Caco-2 (cell line): Measurements from ENCODE around the gene NEK11. TPM values are rescaled to one million over a fixed set of nuclear protein-coding genes. Genes with fewer than 3 reads are reported as not detected.

Experiments
- BruUV-seq: library from RNA; stranded (reverse); fragments of 400-500 nt; replicated peaks from 2 replicates; lab custom pipeline; 2021; lab: Mats Ljungman, UMichigan
- CTCF ChIA-PET: fragments of 300-600 bp; sonication (Branson Sonifier 250); formaldehyde crosslinking; loops from one replicate; lab custom pipeline; 2022; ENCODE audit warnings: antibody characterized with exemption; lab: Charles Lee
- POLR2A ChIA-PET: fragments of 300-600 bp; sonication (Branson Sonifier 250); formaldehyde crosslinking; loops from one replicate; lab custom pipeline; 2022; ENCODE audit warnings: antibody characterized with exemption; lab: Charles Lee
- DNase-seq, 2 experiments: peaks; one replicate each; pipeline versions ENCODE4 v3.0.0 to v3.0.0-alpha.2; 2020 to 2022
- H3K27me3 ChIP-seq: replicated peaks from 2 replicates; pipeline ENCODE4 v1.6.0; 2011; ENCODE audit warnings: low read length; ENCODE audit not compliant: control insufficient read depth, insufficient read depth
- H3K36me3 ChIP-seq: 2 replicates; pipeline ENCODE4 v1.5.1; 2011; ENCODE audit warnings: low read length; ENCODE audit not compliant: control insufficient read depth, insufficient read depth
- H3K4me1 ChIP-seq: fragments of 250-450 bp; sonication (Bioruptor Pico); 2 replicates; pipeline ENCODE4 v1.5.1; 2020; ENCODE audit warnings: mild to moderate bottlenecking
- H3K4me3 ChIP-seq: 2 replicates; pipeline ENCODE4 v1.5.1; 2011; ENCODE audit warnings: low read depth, mild to moderate bottlenecking, control low read depth, low read length
- H3K9me3 ChIP-seq: fragments of 250-450 bp; sonication (Bioruptor Pico); 2 replicates; pipeline ENCODE4 v1.5.1; 2020; ENCODE audit warnings: mild to moderate bottlenecking, moderate library complexity
- H3K27ac Mint-ChIP-seq: one replicate; pipeline ENCODE4 v1.8.0; 2022; ENCODE audit warnings: mixed read lengths; ENCODE audit not compliant: unreplicated experiment
- H3K27me3 Mint-ChIP-seq: one replicate; pipeline ENCODE4 v1.8.0; 2022; ENCODE audit warnings: mixed read lengths; ENCODE audit not compliant: insufficient read depth, unreplicated experiment
- H3K36me3 Mint-ChIP-seq: one replicate; pipeline ENCODE4 v1.8.0; 2022; ENCODE audit warnings: mild to moderate bottlenecking, mixed read lengths; ENCODE audit not compliant: insufficient read depth, unreplicated experiment
- H3K4me1 Mint-ChIP-seq: one replicate; pipeline ENCODE4 v1.8.0; 2022; ENCODE audit warnings: low read depth, mixed read lengths; ENCODE audit not compliant: unreplicated experiment
- H3K4me3 Mint-ChIP-seq: one replicate; pipeline ENCODE4 v1.8.0; 2022; ENCODE audit warnings: mild to moderate bottlenecking, moderate library complexity, mixed read lengths; ENCODE audit not compliant: unreplicated experiment
- H3K9me3 Mint-ChIP-seq: one replicate; pipeline ENCODE4 v1.8.0; 2022; ENCODE audit warnings: mixed read lengths; ENCODE audit not compliant: unreplicated experiment
- intact Hi-C: fragments of 100-400 bp; cut with micrococcal nuclease; formaldehyde crosslinking; loops from one replicate; pipeline ENCODE4 v1.10.0; 2022; ENCODE audit not compliant: unreplicated experiment
- total RNA-seq: library from RNA; stranded (reverse); gene quantifications from 2 replicates; pipeline ENCODE4 v1.2.3, GENCODE V29; 2022
- TF ChIP-seq, protein P1 (sequence below), 2 experiments: fragments of 200-600 bp in 1 of 2; IDR thresholded peaks; 1 replicate in 1 of 2; 2 replicates in 1 of 2; pipeline versions ENCODE4 v1.5.1 to v1.8.0; 2011 to 2022; ENCODE audit warnings: antibody characterized with exemption in 1 of 2, control low read depth in 1 of 2, inconsistent platforms in 1 of 2, low read depth in 1 of 2, low read length in 1 of 2, mild to moderate bottlenecking in 1 of 2, moderate library complexity in 1 of 2; ENCODE audit not compliant: insufficient read depth in 1 of 2, severe bottlenecking in 1 of 2, unreplicated experiment in 1 of 2

Gene NEK11
- total RNA-seq, 1 experiment from 2014 or later = 4.4 TPM

- H3K36me3 ChIP-seq = no peaks in the 10 kb centered on the region
- no peak for DNase-seq
- TF ChIP-seq, protein P1, sequence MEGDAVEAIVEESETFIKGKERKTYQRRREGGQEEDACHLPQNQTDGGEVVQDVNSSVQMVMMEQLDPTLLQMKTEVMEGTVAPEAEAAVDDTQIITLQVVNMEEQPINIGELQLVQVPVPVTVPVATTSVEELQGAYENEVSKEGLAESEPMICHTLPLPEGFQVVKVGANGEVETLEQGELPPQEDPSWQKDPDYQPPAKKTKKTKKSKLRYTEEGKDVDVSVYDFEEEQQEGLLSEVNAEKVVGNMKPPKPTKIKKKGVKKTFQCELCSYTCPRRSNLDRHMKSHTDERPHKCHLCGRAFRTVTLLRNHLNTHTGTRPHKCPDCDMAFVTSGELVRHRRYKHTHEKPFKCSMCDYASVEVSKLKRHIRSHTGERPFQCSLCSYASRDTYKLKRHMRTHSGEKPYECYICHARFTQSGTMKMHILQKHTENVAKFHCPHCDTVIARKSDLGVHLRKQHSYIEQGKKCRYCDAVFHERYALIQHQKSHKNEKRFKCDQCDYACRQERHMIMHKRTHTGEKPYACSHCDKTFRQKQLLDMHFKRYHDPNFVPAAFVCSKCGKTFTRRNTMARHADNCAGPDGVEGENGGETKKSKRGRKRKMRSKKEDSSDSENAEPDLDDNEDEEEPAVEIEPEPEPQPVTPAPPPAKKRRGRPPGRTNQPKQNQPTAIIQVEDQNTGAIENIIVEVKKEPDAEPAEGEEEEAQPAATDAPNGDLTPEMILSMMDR (IDR thresholded peaks at IDR 0.05; ENCODE audit: insufficient read depth in 1 of 2, low read depth in 1 of 2, low read length in 1 of 2, severe bottlenecking in 1 of 2, unreplicated experiment in 1 of 2) = no peak
- no peak overlapping the region for H3K4me3 Mint-ChIP-seq
- H3K27me3 ChIP-seq = no peaks in the 10 kb centered on the region
- H3K9me3 ChIP-seq = no peaks in the 10 kb centered on the region
- H3K27me3 Mint-ChIP-seq = no peaks in the 10 kb centered on the region
- H3K36me3 Mint-ChIP-seq = peaks cover 13% of the 10 kb centered on the region
- BruUV-seq = no TSS peak
- H3K4me1 ChIP-seq = peaks cover 6% of the 10 kb centered on the region
- intact Hi-C loops = loop anchor here (10.0 kb wide), 1 partner anchor 623 kb away; no protein-coding TSS in a partner anchor
- ChIA-PET CTCF (interaction anchor here (0.7 kb wide), 1 partner anchor 725 kb away, joined by 6 read pairs; no protein-coding TSS in a partner anchor), POLR2A (no interaction called here)
- no peak overlapping the region for H3K27ac Mint-ChIP-seq
- H3K9me3 Mint-ChIP-seq = no peaks in the 10 kb centered on the region
- peaks cover 18% of the 10 kb centered on the region for H3K4me1 Mint-ChIP-seq
- H3K4me3 ChIP-seq = no peak overlapping the region
Observed at GRCh38 chr3:131031660-131032059, 5.0 kb downstream of the NEK11 start.

DNA sequence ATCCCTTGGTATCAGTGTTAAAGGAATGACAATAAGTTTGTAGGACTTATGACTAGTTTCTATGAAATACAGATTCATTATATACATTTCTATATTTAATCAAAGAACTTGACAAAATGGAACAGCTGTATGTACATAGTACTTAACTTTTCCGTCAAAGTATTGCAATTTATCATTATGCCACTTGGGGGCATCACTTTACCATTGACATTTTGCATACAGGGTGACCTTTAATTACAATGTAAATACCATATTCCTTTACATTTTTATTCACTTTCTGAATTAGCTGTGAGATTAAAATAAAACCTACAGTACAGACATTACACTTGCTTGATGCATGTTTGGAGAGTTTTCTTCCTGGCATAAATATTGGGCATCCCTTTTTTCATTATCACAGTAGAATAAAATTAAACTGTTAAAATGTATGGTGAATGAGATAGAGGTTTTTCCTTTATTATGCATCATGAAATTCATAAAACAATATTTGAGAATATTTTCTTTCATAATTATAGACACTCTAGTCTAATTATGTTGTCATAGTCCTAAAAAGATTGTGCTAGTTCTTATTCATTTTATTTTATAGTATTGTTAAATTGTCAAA lies 6.9 kb downstream of the NEK11 start:
- no peaks in the 10 kb centered on the region for H3K9me3 ChIP-seq
- Mint-ChIP-seq H3K4me3 (no peak overlapping the region), H3K27me3 (no peaks in the 10 kb centered on the region), H3K36me3 (peaks cover 4% of the 10 kb centered on the region), H3K27ac (no peak overlapping the region), H3K4me1 (peaks cover 18% of the 10 kb centered on the region), H3K9me3 (no peaks in the 10 kb centered on the region)
- CTCF ChIA-PET = interaction anchor here (2.0 kb wide), 1 partner anchor 109 kb away, joined by 7 read pairs; no protein-coding TSS in a partner anchor
- TF ChIP-seq, protein P1 (IDR thresholded peaks at IDR 0.05; ENCODE audit: insufficient read depth in 1 of 2, low read depth in 1 of 2, low read length in 1 of 2, severe bottlenecking in 1 of 2, unreplicated experiment in 1 of 2) = peak; percentile 43 to 59
- no peaks in the 10 kb centered on the region for H3K36me3 ChIP-seq
- H3K4me3 ChIP-seq = no peak overlapping the region
- no TSS peak for BruUV-seq
- peaks cover 3% of the 10 kb centered on the region; the same call in 1 of the 2 replicates for H3K4me1 ChIP-seq
- POLR2A ChIA-PET = no interaction called here
- DNase-seq = peak in 1 of 2 experiments; percentile 62
- no peaks in the 10 kb centered on the region for H3K27me3 ChIP-seq
- intact Hi-C loops = loop anchor here (1.0 to 10.0 kb wide), 2 partner anchors 109 to 621 kb away; no protein-coding TSS in a partner anchor

DNA sequence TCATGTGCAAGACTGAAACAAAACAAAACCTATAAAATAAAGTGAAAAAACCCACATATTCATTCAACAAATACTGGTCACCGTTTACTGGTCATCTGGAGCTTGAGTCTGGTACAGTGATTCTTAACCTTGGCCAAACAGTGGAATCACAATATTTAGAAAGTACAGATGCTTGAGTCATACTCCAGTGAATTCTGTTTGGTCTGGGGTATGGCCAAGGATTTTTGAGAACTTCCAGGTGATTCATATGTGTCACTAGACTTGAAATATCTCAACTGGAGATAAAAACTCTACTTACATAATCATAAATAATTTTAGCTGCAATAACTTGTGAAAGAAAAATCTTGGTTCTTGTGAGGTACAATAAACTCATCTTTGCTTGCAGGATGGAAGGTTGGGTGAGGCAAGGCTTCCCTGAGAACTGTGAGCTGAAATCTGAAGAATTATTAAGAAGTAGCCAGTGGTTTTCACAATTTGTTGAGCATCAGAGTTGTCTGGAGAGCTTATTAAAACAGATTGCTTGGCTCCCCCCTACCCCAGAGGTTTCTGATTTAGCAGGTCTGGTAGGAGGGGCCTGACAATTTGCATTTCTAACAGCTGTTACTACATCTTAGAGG lies 9.6 kb downstream of the NEK11 start:
- no TSS peak for BruUV-seq
- intact Hi-C loops = loop anchor here (10.0 kb wide), 1 partner anchor 618 kb away; no protein-coding TSS in a partner anchor
- H3K9me3 ChIP-seq = no peaks in the 10 kb centered on the region
- TF ChIP-seq, protein P1 (IDR thresholded peaks at IDR 0.05; ENCODE audit: insufficient read depth in 1 of 2, low read depth in 1 of 2, low read length in 1 of 2, severe bottlenecking in 1 of 2, unreplicated experiment in 1 of 2) = no peak
- no peaks in the 10 kb centered on the region for H3K27me3 Mint-ChIP-seq
- no peaks in the 10 kb centered on the region for H3K9me3 Mint-ChIP-seq
- no peaks in the 10 kb centered on the region; the same call in 1 of the 2 replicates for H3K4me1 ChIP-seq
- H3K36me3 Mint-ChIP-seq = no peaks in the 10 kb centered on the region
- no peak for DNase-seq
- no peak overlapping the region for H3K4me3 Mint-ChIP-seq
- ChIA-PET CTCF (interaction anchor here (0.6 kb wide), 1 partner anchor 994 kb away, joined by 3 read pairs; no protein-coding TSS in a partner anchor), POLR2A (no interaction called here)
- H3K4me3 ChIP-seq = no peak overlapping the region
- H3K27me3 ChIP-seq = no peaks in the 10 kb centered on the region
- peaks cover 6% of the 10 kb centered on the region for H3K4me1 Mint-ChIP-seq
- H3K36me3 ChIP-seq = no peaks in the 10 kb centered on the region
- no peak overlapping the region for H3K27ac Mint-ChIP-seq
